ENCODE measurements around the gene ZBTB45. TPM values are rescaled to one million over a fixed set of nuclear protein-coding genes. Genes with fewer than 3 reads are reported as not detected.
"Not testable (repeated sequence)": the region's sequence is repeated elsewhere in the genome, so short reads cannot be mapped to it uniquely, and the experiment has no call there.

Gene ZBTB45
- total and polyA plus RNA-seq, 2 experiments from 2014 or later, result 26.3 to 29.4 TPM

- no peak for TF ChIP-seq CTCF (IDR thresholded peaks at IDR 0.05; ENCODE audit: low read depth, low read length)
- H3K27me3 ChIP-seq, result no peaks in the 10 kb centered on the region
- DNase-seq (ENCODE audit: low read depth in 1 of 2, low spot score in 1 of 2), result no peak
- H3K4me1 ChIP-seq (ENCODE audit: low read depth), result no peaks in the 10 kb centered on the region
- H3K27ac ChIP-seq, result no peak overlapping the region
- H3K9me3 ChIP-seq (ENCODE audit: low read depth), result no peaks in the 10 kb centered on the region
- no peak overlapping the region for H3K4me3 ChIP-seq
- H3K36me3 ChIP-seq, result no peaks in the 10 kb centered on the region
Measured at GRCh38 chr19:58510084-58510862, 9.3 kb downstream of the ZBTB45 start.

- TF ChIP-seq CTCF (IDR thresholded peaks at IDR 0.05; ENCODE audit: low read depth, low read length), result no peak
- Histone ChIP-seq H3K9me3 (ENCODE audit: low read depth) (no peaks in the 10 kb centered on the region), H3K27ac (no peak overlapping the region), H3K36me3 (no peaks in the 10 kb centered on the region), H3K27me3 (no peaks in the 10 kb centered on the region), H3K4me1 (ENCODE audit: low read depth) (no peaks in the 10 kb centered on the region), H3K4me3 (no peak overlapping the region)
- DNase-seq (ENCODE audit: low read depth in 1 of 2, low spot score in 1 of 2), result no peak
Measured at GRCh38 chr19:58509731-58510083, 9.9 kb downstream of the ZBTB45 start.

DNA sequence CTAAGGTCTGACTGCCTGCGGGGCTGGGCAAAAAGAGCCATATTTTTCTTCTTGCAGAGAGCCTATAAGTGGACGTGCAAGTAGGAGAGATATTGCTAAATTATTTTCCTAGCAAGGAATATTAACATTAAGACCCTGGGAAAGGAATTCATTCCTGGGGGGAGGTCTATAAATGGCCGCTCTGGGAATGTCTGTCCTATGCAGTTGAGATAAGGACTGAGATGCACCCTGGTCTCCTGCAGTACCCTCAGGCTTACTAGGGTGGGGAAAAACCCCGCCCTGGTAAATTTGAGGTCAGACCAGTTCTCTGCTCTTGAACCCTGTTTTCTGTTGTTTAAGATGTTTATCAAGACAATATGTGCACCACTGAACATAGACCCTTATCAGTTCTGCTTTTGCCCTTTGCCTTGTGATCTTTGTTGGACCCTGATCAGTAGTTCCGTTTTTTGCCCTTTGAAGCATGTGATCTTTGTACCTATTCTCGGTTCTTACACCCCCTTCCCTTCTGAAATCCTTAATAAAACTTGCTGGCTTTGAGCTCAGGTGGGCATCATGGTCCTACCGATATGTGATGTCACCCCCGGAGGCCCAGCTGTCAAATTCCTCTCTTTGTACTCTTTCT, 11.9 kb downstream of the ZBTB45 start:
- not testable (repeated sequence) for H3K27me3 ChIP-seq; H3K27ac ChIP-seq; H3K36me3 ChIP-seq; H3K4me1 ChIP-seq (ENCODE audit: low read depth); DNase-seq (ENCODE audit: low read depth in 1 of 2, low spot score in 1 of 2); H3K4me3 ChIP-seq; H3K9me3 ChIP-seq (ENCODE audit: low read depth)

DNA sequence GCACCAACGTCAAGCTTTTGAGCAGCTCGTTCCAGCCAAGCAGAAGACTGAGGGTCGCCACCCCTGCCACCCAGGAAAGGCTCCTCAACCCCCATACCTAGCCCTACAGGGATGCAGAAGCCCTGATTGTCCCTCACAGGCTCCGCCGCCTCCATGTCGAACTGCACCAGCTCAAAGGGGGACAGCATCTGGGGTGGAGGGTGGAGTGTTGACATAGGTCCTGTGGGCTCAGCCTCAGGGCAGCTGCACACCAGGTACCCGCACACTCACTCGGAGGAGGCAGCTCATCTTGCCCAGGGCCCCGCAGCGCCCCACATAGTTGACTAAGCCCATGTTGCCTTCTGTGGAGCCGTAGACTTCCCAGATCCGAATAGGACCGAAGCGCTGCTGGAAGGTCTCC, 19.4 kb downstream of the ZBTB45 start:
- no peak for TF ChIP-seq CTCF (IDR thresholded peaks at IDR 0.05; ENCODE audit: low read depth, low read length)
- Histone ChIP-seq H3K27me3 (no peaks in the 10 kb centered on the region), H3K9me3 (ENCODE audit: low read depth) (no peaks in the 10 kb centered on the region), H3K36me3 (no peaks in the 10 kb centered on the region), H3K4me3 (peak overlapping the region; percentile 43), H3K27ac (peak overlapping the region; percentile 59), H3K4me1 (ENCODE audit: low read depth) (peaks cover 9% of the 10 kb centered on the region)
- no peak for DNase-seq (ENCODE audit: low read depth in 1 of 2, low spot score in 1 of 2)

- Histone ChIP-seq H3K4me3 (peak overlapping the region; percentile 43), H3K27ac (peak overlapping the region; percentile 59), H3K4me1 (ENCODE audit: low read depth) (peaks cover 9% of the 10 kb centered on the region), H3K9me3 (ENCODE audit: low read depth) (no peaks in the 10 kb centered on the region), H3K27me3 (no peaks in the 10 kb centered on the region), H3K36me3 (no peaks in the 10 kb centered on the region)
- TF ChIP-seq CTCF (IDR thresholded peaks at IDR 0.05; ENCODE audit: low read depth, low read length), result peak; percentile 46
- peak; percentile 99 to 100 for DNase-seq (ENCODE audit: low read depth in 1 of 2, low spot score in 1 of 2)
Measured at GRCh38 chr19:58499021-58499927, 20.3 kb downstream of the ZBTB45 start.

Data from cardiac muscle cell (in vitro differentiated cells and primary cell).